ENCODE data around the gene ZNF138. TPM values are rescaled to one million over a fixed set of nuclear protein-coding genes. Genes with fewer than 3 reads are reported as not detected.

The ZNF138 gene
- total RNA-seq, 4 donors from 2014 or later = 24.3 to 61.3 (median 29.7) TPM

DNA sequence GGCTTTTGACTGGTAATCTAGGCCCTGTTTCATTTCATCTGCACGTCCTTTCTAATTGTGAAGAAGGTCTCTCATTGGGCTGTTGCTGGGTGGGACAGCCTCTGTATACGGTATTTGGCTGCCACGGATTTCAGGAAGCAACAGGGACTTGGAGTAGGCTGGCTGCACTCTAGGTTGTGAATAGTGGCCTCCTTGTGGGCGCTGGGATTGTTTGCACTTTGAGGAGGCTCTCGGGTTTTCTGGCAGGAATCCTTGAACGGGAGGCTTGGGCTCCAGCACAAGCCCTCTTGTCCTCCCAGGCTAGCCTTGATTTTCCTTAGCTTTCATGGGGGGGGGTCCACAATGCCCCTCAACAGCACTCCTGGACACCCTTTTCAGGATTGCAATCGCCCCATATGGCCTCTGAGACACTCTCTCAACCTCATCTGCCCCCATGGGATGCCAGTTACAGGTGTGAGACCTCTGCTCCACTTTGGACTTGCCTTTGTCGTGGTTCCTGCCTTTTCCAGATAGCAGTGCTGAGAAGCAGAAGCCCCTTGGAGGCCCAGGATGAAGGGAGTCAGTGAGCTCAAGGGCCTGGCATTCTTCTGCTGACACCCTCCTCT, 75.0 kb downstream of the ZNF138 start:
- 76% methylated on average over 8 of the region's 8 CpGs for WGBS
- H3K4me3 ChIP-seq = no peak overlapping the region
- no peak for DNase-seq (ENCODE audit: low spot score in 2 of 2)
- no peak overlapping the region for H3K27ac ChIP-seq
- TF ChIP-seq EP300 (IDR thresholded peaks at IDR 0.05) = no peak
- TF ChIP-seq POLR2AphosphoS5 (IDR thresholded peaks at IDR 0.05) = no peak
- no peak for TF ChIP-seq POLR2A (IDR thresholded peaks at IDR 0.05)
- TF ChIP-seq, protein P1, sequence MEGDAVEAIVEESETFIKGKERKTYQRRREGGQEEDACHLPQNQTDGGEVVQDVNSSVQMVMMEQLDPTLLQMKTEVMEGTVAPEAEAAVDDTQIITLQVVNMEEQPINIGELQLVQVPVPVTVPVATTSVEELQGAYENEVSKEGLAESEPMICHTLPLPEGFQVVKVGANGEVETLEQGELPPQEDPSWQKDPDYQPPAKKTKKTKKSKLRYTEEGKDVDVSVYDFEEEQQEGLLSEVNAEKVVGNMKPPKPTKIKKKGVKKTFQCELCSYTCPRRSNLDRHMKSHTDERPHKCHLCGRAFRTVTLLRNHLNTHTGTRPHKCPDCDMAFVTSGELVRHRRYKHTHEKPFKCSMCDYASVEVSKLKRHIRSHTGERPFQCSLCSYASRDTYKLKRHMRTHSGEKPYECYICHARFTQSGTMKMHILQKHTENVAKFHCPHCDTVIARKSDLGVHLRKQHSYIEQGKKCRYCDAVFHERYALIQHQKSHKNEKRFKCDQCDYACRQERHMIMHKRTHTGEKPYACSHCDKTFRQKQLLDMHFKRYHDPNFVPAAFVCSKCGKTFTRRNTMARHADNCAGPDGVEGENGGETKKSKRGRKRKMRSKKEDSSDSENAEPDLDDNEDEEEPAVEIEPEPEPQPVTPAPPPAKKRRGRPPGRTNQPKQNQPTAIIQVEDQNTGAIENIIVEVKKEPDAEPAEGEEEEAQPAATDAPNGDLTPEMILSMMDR (IDR thresholded peaks at IDR 0.05) = no peak
- no peaks in the 10 kb centered on the region for H3K27me3 ChIP-seq
- no peaks in the 10 kb centered on the region for H3K9me3 ChIP-seq
- H3K4me1 ChIP-seq = no peaks in the 10 kb centered on the region
- no peaks in the 10 kb centered on the region for H3K36me3 ChIP-seq

DNA sequence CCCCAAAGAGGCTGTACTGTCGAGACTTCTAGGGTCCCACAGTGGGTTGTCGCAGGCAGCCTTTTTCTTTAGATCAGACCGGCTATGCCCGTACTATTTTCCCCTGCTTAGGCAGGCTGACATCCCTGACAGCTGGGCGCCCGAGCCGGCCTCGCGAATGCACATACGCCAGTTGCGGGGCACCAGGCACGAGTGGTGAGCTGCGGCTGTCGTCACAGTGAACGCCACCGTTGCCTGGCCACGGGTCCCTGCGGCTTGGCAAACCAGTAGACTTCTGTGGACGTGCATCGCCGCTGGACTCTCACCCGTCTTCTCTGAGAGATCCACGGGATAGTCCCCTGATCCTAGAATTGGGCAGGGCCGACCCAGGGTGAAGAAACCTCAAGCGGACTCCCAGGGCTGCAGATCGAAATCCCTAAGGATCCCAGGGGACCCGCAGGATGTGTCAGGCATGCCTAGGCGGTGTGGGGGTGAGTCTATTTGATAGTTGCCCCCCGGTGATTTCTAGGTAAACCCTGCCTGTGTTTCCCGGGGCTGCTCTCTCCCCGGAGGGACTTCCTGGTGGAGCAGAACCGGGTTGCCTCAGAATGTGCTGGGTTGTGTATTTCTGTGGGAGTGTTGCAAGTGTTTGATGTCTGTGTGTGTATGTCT, 75.8 kb downstream of the ZNF138 start:
- Histone ChIP-seq H3K36me3 (no peaks in the 10 kb centered on the region), H3K4me3 (no peak overlapping the region), H3K27me3 (no peaks in the 10 kb centered on the region), H3K9me3 (no peaks in the 10 kb centered on the region), H3K27ac (no peak overlapping the region), H3K4me1 (no peaks in the 10 kb centered on the region)
- WGBS = 91% methylated on average over 32 of the region's 32 CpGs
- no peak for DNase-seq (ENCODE audit: low spot score in 2 of 2)
- TF ChIP-seq, protein P1 (IDR thresholded peaks at IDR 0.05) = no peak
- no peak for TF ChIP-seq POLR2A (IDR thresholded peaks at IDR 0.05)
- TF ChIP-seq EP300 (IDR thresholded peaks at IDR 0.05) = no peak
- no peak for TF ChIP-seq POLR2AphosphoS5 (IDR thresholded peaks at IDR 0.05)

DNA sequence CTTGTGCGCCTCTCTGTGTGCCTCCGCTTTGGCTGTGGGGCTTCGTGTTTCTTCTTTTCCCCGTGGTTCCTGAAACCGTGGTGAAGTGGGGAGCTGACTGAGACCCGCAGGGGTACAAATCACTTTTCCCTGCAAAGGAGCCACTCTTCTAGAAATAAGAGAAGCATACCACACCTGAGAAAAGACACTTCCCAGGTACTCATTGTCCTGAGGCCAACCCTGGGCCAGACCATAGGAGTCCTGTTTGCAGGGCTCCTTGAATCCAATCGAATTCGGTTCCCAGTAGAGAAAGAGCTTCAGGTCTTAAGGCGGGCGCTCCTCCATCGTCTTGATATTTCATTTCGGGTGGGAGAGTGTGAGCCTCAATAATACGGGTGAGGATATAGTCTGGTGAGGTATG, 76.4 kb downstream of the ZNF138 start:
- Histone ChIP-seq H3K36me3 (no peaks in the 10 kb centered on the region), H3K27ac (no peak overlapping the region), H3K27me3 (no peaks in the 10 kb centered on the region), H3K9me3 (no peaks in the 10 kb centered on the region), H3K4me1 (no peaks in the 10 kb centered on the region), H3K4me3 (no peak overlapping the region)
- TF ChIP-seq EP300 (IDR thresholded peaks at IDR 0.05) (no peak), POLR2AphosphoS5 (IDR thresholded peaks at IDR 0.05) (no peak), POLR2A (IDR thresholded peaks at IDR 0.05) (no peak)
- TF ChIP-seq, protein P1 (IDR thresholded peaks at IDR 0.05) = no peak
- no peak for DNase-seq (ENCODE audit: low spot score in 2 of 2)
- WGBS = 96% methylated on average over 13 of the region's 13 CpGs

DNA sequence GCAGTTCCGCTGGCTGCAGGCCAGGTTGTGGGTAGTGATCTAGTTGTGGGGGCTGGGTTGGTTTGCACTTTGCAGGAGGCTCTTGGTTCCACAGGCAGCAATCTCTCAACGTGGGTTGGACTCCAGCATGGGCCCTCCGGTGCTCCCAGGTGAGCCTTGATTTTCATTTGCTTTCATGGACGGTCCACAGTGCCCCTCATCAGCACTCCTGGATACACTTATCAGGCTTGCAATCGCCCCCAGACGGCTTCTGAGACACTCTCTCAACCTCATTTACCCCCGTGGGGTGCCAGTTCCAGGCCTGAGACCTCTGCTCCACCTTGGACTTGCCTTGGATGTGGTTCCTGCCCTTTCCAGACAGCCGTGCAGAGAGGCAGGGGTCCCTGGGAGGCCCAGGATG, 77.5 kb downstream of the ZNF138 start:
- Histone ChIP-seq H3K9me3 (no peaks in the 10 kb centered on the region), H3K27ac (no peak overlapping the region), H3K27me3 (no peaks in the 10 kb centered on the region), H3K4me1 (peaks cover 1% of the 10 kb centered on the region), H3K36me3 (no peaks in the 10 kb centered on the region), H3K4me3 (no peak overlapping the region)
- TF ChIP-seq POLR2AphosphoS5 (IDR thresholded peaks at IDR 0.05) = no peak
- no peak for TF ChIP-seq EP300 (IDR thresholded peaks at IDR 0.05)
- TF ChIP-seq, protein P1 (IDR thresholded peaks at IDR 0.05) = no peak
- TF ChIP-seq POLR2A (IDR thresholded peaks at IDR 0.05) = no peak
- 81% methylated on average over 8 of the region's 8 CpGs for WGBS
- no peak for DNase-seq (ENCODE audit: low spot score in 2 of 2)

DNA sequence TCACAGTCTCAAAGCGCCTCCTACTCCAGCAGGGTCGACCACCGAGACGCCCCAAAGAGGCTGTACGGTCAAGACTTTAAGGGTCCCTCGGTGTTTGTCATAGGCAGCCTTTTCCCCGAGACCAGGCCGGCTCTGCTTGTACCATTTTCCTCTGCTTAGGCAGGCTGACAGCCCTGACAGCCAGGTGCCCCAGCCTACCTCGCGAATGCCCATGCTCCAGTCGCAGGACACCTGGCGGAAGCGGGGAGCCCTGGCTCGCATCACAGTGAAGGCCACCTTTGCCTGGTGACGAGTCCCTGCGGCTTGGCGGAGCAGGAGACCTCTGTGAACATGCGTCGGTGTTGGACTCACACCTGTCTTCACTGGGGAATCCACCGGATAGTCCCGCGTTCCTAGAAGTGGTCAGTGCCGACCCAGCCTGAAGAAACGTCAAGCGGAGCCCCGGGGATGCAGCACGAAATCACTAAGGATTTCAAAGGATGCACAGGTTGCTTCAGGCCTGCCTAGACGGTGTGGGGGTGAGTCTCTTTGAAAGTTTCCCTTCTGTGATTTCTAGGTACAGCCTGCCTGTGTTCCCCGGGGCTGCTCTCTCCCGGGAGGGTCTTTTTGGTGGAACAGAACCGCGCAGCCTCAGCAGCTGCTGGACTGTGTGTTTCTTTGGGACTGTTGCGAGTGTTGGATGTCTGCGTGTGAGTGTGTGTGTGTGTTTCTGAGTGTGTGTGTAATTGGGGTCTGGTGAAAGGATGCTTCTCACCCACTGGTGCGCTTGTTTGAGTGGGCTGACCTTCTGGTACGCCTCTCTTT, 78.3 kb downstream of the ZNF138 start:
- no peak for TF ChIP-seq POLR2A (IDR thresholded peaks at IDR 0.05)
- TF ChIP-seq EP300 (IDR thresholded peaks at IDR 0.05) = no peak
- TF ChIP-seq POLR2AphosphoS5 (IDR thresholded peaks at IDR 0.05) = no peak
- TF ChIP-seq, protein P1 (IDR thresholded peaks at IDR 0.05) = no peak
- DNase-seq (ENCODE audit: low spot score in 2 of 2) = peak in 1 of 2 donors; percentile 48
- H3K27ac ChIP-seq = no peak overlapping the region
- no peak overlapping the region for H3K4me3 ChIP-seq
- no peaks in the 10 kb centered on the region for H3K36me3 ChIP-seq
- H3K27me3 ChIP-seq = no peaks in the 10 kb centered on the region
- H3K9me3 ChIP-seq = no peaks in the 10 kb centered on the region
- H3K4me1 ChIP-seq = peaks cover 9% of the 10 kb centered on the region
- 95% methylated on average over 22 of the region's 36 CpGs for WGBS
